Karpas-422 (cell line): ENCODE measurements around the gene DCTN4. TPM values are rescaled to one million over a fixed set of nuclear protein-coding genes. Genes with fewer than 3 reads are reported as not detected.

Source experiments
- DNase-seq: peaks from one replicate; pipeline ENCODE4 v3.0.0-alpha.2; 2015
- H2AFZ ChIP-seq: fragments of 200-600 bp; sonication (generic); 2 replicates; pipeline ENCODE4 v1.6.1; 2014; ENCODE audit warnings: antibody characterized with exemption, low read length, mixed read lengths
- H3K27ac ChIP-seq: fragments of 200-600 bp; sonication (generic); 2 replicates; pipeline ENCODE4 v1.5.1; 2014; ENCODE audit warnings: mild to moderate bottlenecking, low read length, moderate library complexity
- H3K27me3 ChIP-seq: fragments of 200-600 bp; sonication (generic); 2 replicates; pipeline ENCODE4 v1.6.1; 2014; ENCODE audit warnings: low read length, mixed read lengths
- H3K36me3 ChIP-seq: fragments of 200-600 bp; sonication (generic); 2 replicates; pipeline ENCODE4 v1.6.1; 2014; ENCODE audit warnings: low read length, mixed read lengths; ENCODE audit not compliant: insufficient read depth
- H3K4me1 ChIP-seq: fragments of 200-600 bp; sonication (generic); 2 replicates; pipeline ENCODE4 v1.6.1; 2014; ENCODE audit warnings: mild to moderate bottlenecking, low read length, mixed read lengths
- H3K4me2 ChIP-seq: fragments of 200-600 bp; sonication (generic); 2 replicates; pipeline ENCODE4 v1.6.1; 2014; ENCODE audit warnings: low read length, low read depth, mild to moderate bottlenecking; ENCODE audit not compliant: poor library complexity, severe bottlenecking
- H3K4me3 ChIP-seq: fragments of 200-600 bp; sonication (generic); 2 replicates; pipeline ENCODE4 v1.5.1; 2014; ENCODE audit warnings: mild to moderate bottlenecking, antibody characterized with exemption, low read length, mixed read lengths
- H3K79me2 ChIP-seq: fragments of 200-600 bp; sonication (generic); 2 replicates; pipeline ENCODE4 v1.6.1; 2014; ENCODE audit warnings: mild to moderate bottlenecking, low read length, mixed read lengths
- H3K9ac ChIP-seq: fragments of 200-600 bp; sonication (generic); 2 replicates; pipeline ENCODE4 v1.6.0; 2014; ENCODE audit warnings: low read length
- H3K9me2 ChIP-seq: fragments of 200-600 bp; sonication (generic), shearing (Covaris generic); replicated peaks from 2 replicates; pipeline ENCODE4 v1.6.0; 2014; ENCODE audit warnings: mild to moderate bottlenecking, low read length, moderate library complexity; ENCODE audit not compliant: insufficient read depth
- H3K9me3 ChIP-seq: fragments of 300-700, 200-600 bp; sonication (generic); 2 replicates; pipeline ENCODE4 v1.6.1; 2014; ENCODE audit warnings: low read length, mixed read lengths
- H4K20me1 ChIP-seq: fragments of 200-600 bp; sonication (generic); 2 replicates; pipeline ENCODE4 v1.6.1; 2014; ENCODE audit warnings: mild to moderate bottlenecking, antibody characterized with exemption, low read length, low read depth; ENCODE audit not compliant: insufficient read depth
- total RNA-seq: library from RNA; depleted of rRNA; stranded (reverse); fragments of >200 nt; shearing (Covaris generic); gene quantifications from 2 replicates; pipeline ENCODE4 v1.2.3, GENCODE V29; 2014; ENCODE audit warnings: low replicate concordance

DCTN4 gene
- total RNA-seq, 1 experiment from 2014 or later, result 37.5 TPM

- H3K27ac ChIP-seq, result no peak overlapping the region
- H3K79me2 ChIP-seq, result peaks cover 62% of the 10 kb centered on the region
- no peak for DNase-seq
- no peaks in the 10 kb centered on the region for H3K9me3 ChIP-seq
- H3K4me1 ChIP-seq, result no peaks in the 10 kb centered on the region
- H3K4me3 ChIP-seq, result no peak overlapping the region
- no peak overlapping the region for H3K9ac ChIP-seq
- H4K20me1 ChIP-seq, result no peaks in the 10 kb centered on the region
- H3K4me2 ChIP-seq, result no peak overlapping the region
- H2AFZ ChIP-seq, result no peak overlapping the region
- H3K27me3 ChIP-seq, result no peaks in the 10 kb centered on the region
- peaks cover 26% of the 10 kb centered on the region for H3K36me3 ChIP-seq
- H3K9me2 ChIP-seq, result no peaks in the 10 kb centered on the region
These were observed 17.8 kb downstream of the DCTN4 start for GRCh38 chr5:150740992-150741391.

- Histone ChIP-seq H3K27ac (no peak overlapping the region), H2AFZ (no peak overlapping the region), H3K4me3 (no peak overlapping the region), H3K9me3 (no peaks in the 10 kb centered on the region), H3K27me3 (no peaks in the 10 kb centered on the region), H4K20me1 (no peaks in the 10 kb centered on the region), H3K9me2 (no peaks in the 10 kb centered on the region), H3K4me1 (no peaks in the 10 kb centered on the region), H3K36me3 (peaks cover 26% of the 10 kb centered on the region), H3K9ac (no peak overlapping the region), H3K79me2 (peaks cover 80% of the 10 kb centered on the region), H3K4me2 (no peak overlapping the region)
- no peak for DNase-seq
These were observed 20.0 kb downstream of the DCTN4 start for GRCh38 chr5:150738862-150739261.

- H3K79me2 ChIP-seq, result peaks cover 58% of the 10 kb centered on the region
- no peaks in the 10 kb centered on the region for H3K4me1 ChIP-seq
- H3K9me2 ChIP-seq, result no peaks in the 10 kb centered on the region
- H3K4me3 ChIP-seq, result no peak overlapping the region
- H3K27ac ChIP-seq, result no peak overlapping the region
- no peak overlapping the region for H3K4me2 ChIP-seq
- H3K9me3 ChIP-seq, result no peaks in the 10 kb centered on the region
- peaks cover 40% of the 10 kb centered on the region for H3K36me3 ChIP-seq
- DNase-seq, result peak; percentile 58
- H3K9ac ChIP-seq, result no peak overlapping the region
- H3K27me3 ChIP-seq, result no peaks in the 10 kb centered on the region
- no peak overlapping the region for H2AFZ ChIP-seq
- no peaks in the 10 kb centered on the region for H4K20me1 ChIP-seq
These were observed 24.0 kb downstream of the DCTN4 start for GRCh38 chr5:150734579-150735384.

GRCh38 chr5:150731669-150732242 lies 27.1 kb downstream of the DCTN4 start:
- Histone ChIP-seq H3K27me3 (no peaks in the 10 kb centered on the region), H3K9me3 (no peaks in the 10 kb centered on the region), H3K79me2 (peaks cover 31% of the 10 kb centered on the region), H3K36me3 (peaks cover 45% of the 10 kb centered on the region; the same call in 1 of the 2 replicates), H3K4me2 (no peak overlapping the region), H3K9ac (no peak overlapping the region), H4K20me1 (no peaks in the 10 kb centered on the region), H2AFZ (no peak overlapping the region), H3K4me1 (no peaks in the 10 kb centered on the region), H3K27ac (no peak overlapping the region), H3K4me3 (no peak overlapping the region), H3K9me2 (no peaks in the 10 kb centered on the region)
- no peak for DNase-seq

- Histone ChIP-seq H3K4me2 (no peak overlapping the region), H2AFZ (no peak overlapping the region), H3K36me3 (peaks cover 49% of the 10 kb centered on the region; the same call in 1 of the 2 replicates)
These were observed 29.0 kb downstream of the DCTN4 start for GRCh38 chr5:150729859-150730258.

GRCh38 chr5:150723845-150724244 lies 35.0 kb downstream of the DCTN4 start:
- no peak overlapping the region for H3K4me3 ChIP-seq
- no peak overlapping the region for H3K27ac ChIP-seq
- H4K20me1 ChIP-seq, result no peaks in the 10 kb centered on the region
- H3K9ac ChIP-seq, result no peak overlapping the region
- no peaks in the 10 kb centered on the region for H3K4me1 ChIP-seq
- no peak overlapping the region for H2AFZ ChIP-seq
- no peak for DNase-seq
- H3K79me2 ChIP-seq, result 0 out of 2 replicates have a peak, but pooled peaks cover 4% of the 10 kb centered on the region
- peaks cover 62% of the 10 kb centered on the region for H3K36me3 ChIP-seq
- no peak overlapping the region for H3K4me2 ChIP-seq
- H3K27me3 ChIP-seq, result no peaks in the 10 kb centered on the region
- no peaks in the 10 kb centered on the region; the same call in 1 of the 2 replicates for H3K9me2 ChIP-seq
- H3K9me3 ChIP-seq, result no peaks in the 10 kb centered on the region

More at GRCh38 chr5:150729859-150730258, 29.0 kb downstream of the DCTN4 start:
- Histone ChIP-seq H3K4me3 (no peak overlapping the region), H3K27me3 (no peaks in the 10 kb centered on the region), H3K9me2 (no peaks in the 10 kb centered on the region), H3K9me3 (no peaks in the 10 kb centered on the region), H3K4me1 (no peaks in the 10 kb centered on the region), H3K9ac (no peak overlapping the region), H3K79me2 (peaks cover 16% of the 10 kb centered on the region), H3K27ac (no peak overlapping the region), H4K20me1 (no peaks in the 10 kb centered on the region)
- DNase-seq, result no peak

GRCh38 chr5:150710165-150710564 lies 48.7 kb downstream of the DCTN4 start:
- no peak overlapping the region for H3K9ac ChIP-seq
- H3K36me3 ChIP-seq, result peaks cover 26% of the 10 kb centered on the region
- no peak overlapping the region for H2AFZ ChIP-seq
- H3K9me2 ChIP-seq, result no peaks in the 10 kb centered on the region
- no peak overlapping the region for H3K4me3 ChIP-seq
- no peaks in the 10 kb centered on the region for H3K79me2 ChIP-seq
- H3K27me3 ChIP-seq, result no peaks in the 10 kb centered on the region
- DNase-seq, result no peak
- H3K4me1 ChIP-seq, result no peaks in the 10 kb centered on the region
- no peaks in the 10 kb centered on the region for H4K20me1 ChIP-seq
- no peaks in the 10 kb centered on the region for H3K9me3 ChIP-seq
- no peak overlapping the region for H3K27ac ChIP-seq
- H3K4me2 ChIP-seq, result no peak overlapping the region

GRCh38 chr5:150706776-150707390 lies 51.9 kb downstream of the DCTN4 start:
- Histone ChIP-seq H4K20me1 (no peaks in the 10 kb centered on the region), H3K79me2 (no peaks in the 10 kb centered on the region), H3K4me1 (peaks cover 3% of the 10 kb centered on the region), H3K9ac (no peak overlapping the region), H3K27me3 (no peaks in the 10 kb centered on the region), H2AFZ (no peak overlapping the region), H3K27ac (no peak overlapping the region), H3K9me3 (no peaks in the 10 kb centered on the region), H3K9me2 (no peaks in the 10 kb centered on the region), H3K36me3 (peaks cover 21% of the 10 kb centered on the region; the same call in 1 of the 2 replicates), H3K4me3 (no peak overlapping the region), H3K4me2 (no peak overlapping the region)
- DNase-seq, result no peak
